ENCODE measurements around the gene FNDC3B.

Gene FNDC3B

GRCh38 chr3:172171396-172172075 is 132.2 kb downstream of the FNDC3B start:
- DNase-seq (ENCODE audit: low spot score) = peak; percentile 52

- no peak for DNase-seq (ENCODE audit: low spot score)
Observed at GRCh38 chr3:172173316-172174254, 134.2 kb downstream of the FNDC3B start.

GRCh38 chr3:172174513-172175253 is 135.3 kb downstream of the FNDC3B start:
- no peak for DNase-seq (ENCODE audit: low spot score)

GRCh38 chr3:172175254-172175599 is 135.8 kb downstream of the FNDC3B start:
- DNase-seq (ENCODE audit: low spot score) = no peak

- DNase-seq (ENCODE audit: low spot score) = no peak
Observed at GRCh38 chr3:172176061-172176770, 136.8 kb downstream of the FNDC3B start.

GRCh38 chr3:172177046-172177445 is 137.7 kb downstream of the FNDC3B start:
- peak; percentile 20 for DNase-seq (ENCODE audit: low spot score)

- no peak for DNase-seq (ENCODE audit: low spot score)
Observed at GRCh38 chr3:172177803-172178316, 138.5 kb downstream of the FNDC3B start.

GRCh38 chr3:172179680-172180399 is 140.5 kb downstream of the FNDC3B start:
- no peak for DNase-seq (ENCODE audit: low spot score)

- no peak for DNase-seq (ENCODE audit: low spot score)
Observed at GRCh38 chr3:172180473-172180872, 141.1 kb downstream of the FNDC3B start.

- DNase-seq (ENCODE audit: low spot score) = peak; percentile 23
Observed at GRCh38 chr3:172181932-172182586, 142.7 kb downstream of the FNDC3B start.

GRCh38 chr3:172182797-172183196 is 143.4 kb downstream of the FNDC3B start:
- no peak for DNase-seq (ENCODE audit: low spot score)

- DNase-seq (ENCODE audit: low spot score) = no peak
Observed at GRCh38 chr3:172184106-172184822, 144.9 kb downstream of the FNDC3B start.

GRCh38 chr3:172185907-172186306 is 146.5 kb downstream of the FNDC3B start:
- no peak for DNase-seq (ENCODE audit: low spot score)

GRCh38 chr3:172186607-172187006 is 147.2 kb downstream of the FNDC3B start:
- no peak for DNase-seq (ENCODE audit: low spot score)

- DNase-seq (ENCODE audit: low spot score) = no peak
Observed at GRCh38 chr3:172187511-172187910, 148.1 kb downstream of the FNDC3B start.

- no peak for DNase-seq (ENCODE audit: low spot score)
Observed at GRCh38 chr3:172188511-172188910, 149.1 kb downstream of the FNDC3B start.

- no peak for DNase-seq (ENCODE audit: low spot score)
Observed at GRCh38 chr3:172189213-172189612, 149.8 kb downstream of the FNDC3B start.

- no peak for DNase-seq (ENCODE audit: low spot score)
Observed at GRCh38 chr3:172189987-172190603, 150.7 kb downstream of the FNDC3B start.

- no peak for DNase-seq (ENCODE audit: low spot score)
Observed at GRCh38 chr3:172190980-172191379, 151.6 kb downstream of the FNDC3B start.
